Measurements from ENCODE around the gene SLC25A45. TPM values are rescaled to one million over a fixed set of nuclear protein-coding genes. Genes with fewer than 3 reads are reported as not detected.
A peak's percentile ranks its signal among the peaks of the same experiment; 100 is the strongest.

The SLC25A45 gene
- total RNA-seq, 1 donor from 2014 or later = 1.9 TPM

DNA sequence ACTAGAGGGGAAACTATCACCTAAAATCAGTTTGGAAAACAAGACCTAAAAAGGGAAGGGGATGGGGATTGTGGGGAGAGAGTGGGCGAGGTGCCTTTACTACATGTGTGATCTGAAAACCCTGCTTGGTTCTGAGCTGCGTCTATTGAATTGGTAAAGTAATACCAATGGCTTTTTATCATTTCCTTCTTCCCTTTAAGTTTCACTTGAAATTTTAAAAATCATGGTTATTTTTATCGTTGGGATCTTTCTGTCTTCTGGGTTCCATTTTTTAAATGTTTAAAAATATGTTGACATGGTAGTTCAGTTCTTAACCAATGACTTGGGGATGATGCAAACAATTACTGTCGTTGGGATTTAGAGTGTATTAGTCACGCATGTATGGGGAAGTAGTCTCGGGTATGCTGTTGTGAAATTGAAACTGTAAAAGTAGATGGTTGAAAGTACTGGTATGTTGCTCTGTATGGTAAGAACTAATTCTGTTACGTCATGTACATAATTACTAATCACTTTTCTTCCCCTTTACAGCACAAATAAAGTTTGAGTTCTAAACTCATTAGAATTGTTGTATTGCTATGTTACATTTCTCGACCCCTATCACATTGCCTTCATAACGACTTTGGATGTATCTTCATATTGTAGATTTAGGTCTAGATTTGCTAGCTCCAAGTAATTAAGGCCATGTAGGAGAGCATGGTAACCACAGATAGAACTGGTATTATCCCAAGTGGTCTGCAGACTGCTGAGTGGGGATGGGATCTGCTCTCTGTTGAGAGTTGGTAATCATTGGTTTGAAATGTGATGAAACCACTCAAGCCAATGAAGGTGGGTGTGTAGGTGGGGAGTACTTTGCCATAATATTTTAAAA lies 43.8 kb upstream of the SLC25A45 start:
- Histone ChIP-seq H3K4me3 (ENCODE audit: insufficient read depth, low read depth, low read length) (peak overlapping the region; percentile 95), H4K20me1 (ENCODE audit: insufficient read depth, low read length) (peaks cover 85% of the 10 kb centered on the region), H3K27ac (ENCODE audit: low read depth, low read length) (peak overlapping the region; percentile 100), H3K4me2 (ENCODE audit: low read length) (peak overlapping the region; percentile 94), H3K36me3 (ENCODE audit: insufficient read depth, low read length) (peaks cover 13% of the 10 kb centered on the region), H3K9me3 (ENCODE audit: insufficient read depth, low read depth, low read length) (no peaks in the 10 kb centered on the region), H3K4me1 (ENCODE audit: insufficient read depth, low read length) (peaks cover 40% of the 10 kb centered on the region), H2AFZ (ENCODE audit: low read depth, low read length) (no peak overlapping the region), H3K79me2 (ENCODE audit: insufficient read depth, low read length) (peaks cover 98% of the 10 kb centered on the region), H3K27me3 (ENCODE audit: insufficient read depth, low read length) (no peaks in the 10 kb centered on the region), H3K9ac (ENCODE audit: low read length) (peak overlapping the region; percentile 96)
- Mint-ChIP-seq H3K4me1 (ENCODE audit: low read depth, unreplicated experiment) (peaks cover 63% of the 10 kb centered on the region), H3K27me3 (ENCODE audit: low read depth, unreplicated experiment) (no peaks in the 10 kb centered on the region), H3K4me3 (ENCODE audit: unreplicated experiment) (peak overlapping the region; percentile 92), H3K27ac (ENCODE audit: unreplicated experiment) (peak overlapping the region; percentile 88), H3K36me3 (ENCODE audit: low read depth, unreplicated experiment) (peaks cover 6% of the 10 kb centered on the region), H3K9me3 (ENCODE audit: unreplicated experiment) (peaks cover 1% of the 10 kb centered on the region)
- DNase-seq (ENCODE audit: low read depth) (peak; percentile 86), FAIRE-seq (no peak)
- TF ChIP-seq, protein P1, sequence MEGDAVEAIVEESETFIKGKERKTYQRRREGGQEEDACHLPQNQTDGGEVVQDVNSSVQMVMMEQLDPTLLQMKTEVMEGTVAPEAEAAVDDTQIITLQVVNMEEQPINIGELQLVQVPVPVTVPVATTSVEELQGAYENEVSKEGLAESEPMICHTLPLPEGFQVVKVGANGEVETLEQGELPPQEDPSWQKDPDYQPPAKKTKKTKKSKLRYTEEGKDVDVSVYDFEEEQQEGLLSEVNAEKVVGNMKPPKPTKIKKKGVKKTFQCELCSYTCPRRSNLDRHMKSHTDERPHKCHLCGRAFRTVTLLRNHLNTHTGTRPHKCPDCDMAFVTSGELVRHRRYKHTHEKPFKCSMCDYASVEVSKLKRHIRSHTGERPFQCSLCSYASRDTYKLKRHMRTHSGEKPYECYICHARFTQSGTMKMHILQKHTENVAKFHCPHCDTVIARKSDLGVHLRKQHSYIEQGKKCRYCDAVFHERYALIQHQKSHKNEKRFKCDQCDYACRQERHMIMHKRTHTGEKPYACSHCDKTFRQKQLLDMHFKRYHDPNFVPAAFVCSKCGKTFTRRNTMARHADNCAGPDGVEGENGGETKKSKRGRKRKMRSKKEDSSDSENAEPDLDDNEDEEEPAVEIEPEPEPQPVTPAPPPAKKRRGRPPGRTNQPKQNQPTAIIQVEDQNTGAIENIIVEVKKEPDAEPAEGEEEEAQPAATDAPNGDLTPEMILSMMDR (IDR thresholded peaks at IDR 0.05; ENCODE audit: insufficient read depth, low read depth, low read length) = no peak
- no peak for TF ChIP-seq EZH2 (IDR thresholded peaks at IDR 0.05; ENCODE audit: insufficient read depth, low read length)

DNA sequence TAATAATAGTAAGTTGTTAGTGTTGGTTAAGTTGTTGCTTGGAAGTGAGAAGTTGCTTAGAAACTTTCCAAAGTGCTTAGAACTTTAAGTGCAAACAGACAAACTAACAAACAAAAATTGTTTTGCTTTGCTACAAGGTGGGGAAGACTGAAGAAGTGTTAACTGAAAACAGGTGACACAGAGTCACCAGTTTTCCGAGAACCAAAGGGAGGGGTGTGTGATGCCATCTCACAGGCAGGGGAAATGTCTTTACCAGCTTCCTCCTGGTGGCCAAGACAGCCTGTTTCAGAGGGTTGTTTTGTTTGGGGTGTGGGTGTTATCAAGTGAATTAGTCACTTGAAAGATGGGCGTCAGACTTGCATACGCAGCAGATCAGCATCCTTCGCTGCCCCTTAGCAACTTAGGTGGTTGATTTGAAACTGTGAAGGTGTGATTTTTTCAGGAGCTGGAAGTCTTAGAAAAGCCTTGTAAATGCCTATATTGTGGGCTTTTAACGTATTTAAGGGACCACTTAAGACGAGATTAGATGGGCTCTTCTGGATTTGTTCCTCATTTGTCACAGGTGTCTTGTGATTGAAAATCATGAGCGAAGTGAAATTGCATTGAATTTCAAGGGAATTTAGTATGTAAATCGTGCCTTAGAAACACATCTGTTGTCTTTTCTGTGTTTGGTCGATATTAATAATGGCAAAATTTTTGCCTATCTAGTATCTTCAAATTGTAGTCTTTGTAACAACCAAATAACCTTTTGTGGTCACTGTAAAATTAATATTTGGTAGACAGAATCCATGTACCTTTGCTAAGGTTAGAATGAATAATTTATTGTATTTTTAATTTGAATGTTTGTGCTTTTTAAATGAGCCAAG lies 42.9 kb upstream of the SLC25A45 start:
- H3K36me3 ChIP-seq (ENCODE audit: insufficient read depth, low read length) = peaks cover 13% of the 10 kb centered on the region
- H3K27ac ChIP-seq (ENCODE audit: low read depth, low read length) = peak overlapping the region; percentile 100
- FAIRE-seq = no peak

More for the DNA sequence above, 42.9 kb upstream of the SLC25A45 start:
- TF ChIP-seq, protein P1 (IDR thresholded peaks at IDR 0.05; ENCODE audit: insufficient read depth, low read depth, low read length) = peak; percentile 11
- no peak for TF ChIP-seq EZH2 (IDR thresholded peaks at IDR 0.05; ENCODE audit: insufficient read depth, low read length)
- Histone ChIP-seq H3K4me2 (ENCODE audit: low read length) (peak overlapping the region; percentile 94), H3K9me3 (ENCODE audit: insufficient read depth, low read depth, low read length) (no peaks in the 10 kb centered on the region), H3K4me1 (ENCODE audit: insufficient read depth, low read length) (peaks cover 49% of the 10 kb centered on the region), H3K27me3 (ENCODE audit: insufficient read depth, low read length) (no peaks in the 10 kb centered on the region), H2AFZ (ENCODE audit: low read depth, low read length) (no peak overlapping the region), H4K20me1 (ENCODE audit: insufficient read depth, low read length) (peaks cover 76% of the 10 kb centered on the region), H3K79me2 (ENCODE audit: insufficient read depth, low read length) (peaks cover 97% of the 10 kb centered on the region), H3K9ac (ENCODE audit: low read length) (peak overlapping the region; percentile 96), H3K4me3 (ENCODE audit: insufficient read depth, low read depth, low read length) (peak overlapping the region; percentile 95)
- peak overlapping the region; percentile 92 for H3K4me3 Mint-ChIP-seq (ENCODE audit: unreplicated experiment)
- no peaks in the 10 kb centered on the region for H3K27me3 Mint-ChIP-seq (ENCODE audit: low read depth, unreplicated experiment)
- H3K9me3 Mint-ChIP-seq (ENCODE audit: unreplicated experiment) = peaks cover 1% of the 10 kb centered on the region
- H3K36me3 Mint-ChIP-seq (ENCODE audit: low read depth, unreplicated experiment) = peaks cover 6% of the 10 kb centered on the region
- DNase-seq (ENCODE audit: low read depth) = peak; percentile 76
- peak overlapping the region; percentile 88 for H3K27ac Mint-ChIP-seq (ENCODE audit: unreplicated experiment)
- peaks cover 63% of the 10 kb centered on the region for H3K4me1 Mint-ChIP-seq (ENCODE audit: low read depth, unreplicated experiment)
